Gastroesophageal sphincter (tissue), 3 donors: Measurements from ENCODE around the gene MOB3B.

Source experiments
- CTCF ChIP-seq, 4 experiments: fragments of 200-600 bp in 2 of 4; fragments of 450-650 bp in 2 of 4; sonication (generic) in 1 of 4; IDR thresholded peaks; one replicate each; pipeline ENCODE4 v1.5.1; 2017 to 2019; ENCODE audit warnings: antibody characterized with exemption in 4 of 4, mild to moderate bottlenecking in 2 of 4, moderate library complexity in 2 of 4
- POLR2A ChIP-seq, 2 donors: fragments of 450-650 bp; IDR thresholded peaks; one replicate each; pipeline ENCODE4 v1.6.1; 2017; ENCODE audit warnings: antibody characterized with exemption in 2 of 2, mild to moderate bottlenecking in 2 of 2, moderate library complexity in 1 of 2
- POLR2AphosphoS5 ChIP-seq: sonication (generic); formaldehyde crosslinking; IDR thresholded peaks from one replicate; pipeline ENCODE4 v1.6.1; 2017; ENCODE audit warnings: antibody characterized with exemption

DNA sequence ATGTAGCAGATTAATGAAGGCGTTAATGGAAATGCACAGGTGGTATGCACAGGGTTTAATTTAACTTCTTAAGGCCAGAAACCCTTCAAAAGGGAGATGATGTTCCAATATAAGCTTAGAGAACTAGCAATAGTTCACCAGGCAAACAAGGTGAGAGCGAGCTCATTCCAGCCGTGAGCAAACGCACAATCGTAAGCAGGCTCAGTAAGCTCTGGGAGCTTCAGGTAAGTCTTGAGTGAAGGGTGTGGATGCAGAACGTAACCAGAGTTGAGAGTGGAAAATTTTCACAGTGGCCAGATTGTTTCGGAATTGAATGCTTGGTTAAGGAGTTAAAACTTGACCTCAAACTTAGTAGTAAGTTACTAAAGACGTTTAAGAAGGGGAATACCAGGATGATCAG, 238.3 kb downstream of the MOB3B start:
- TF ChIP-seq CTCF (IDR thresholded peaks at IDR 0.05) (no peak), POLR2A (IDR thresholded peaks at IDR 0.05) (no peak), POLR2AphosphoS5 (no peak)
